Hepatocyte (in vitro differentiated cells): ENCODE measurements around the gene SLC10A6. TPM values are rescaled to one million over a fixed set of nuclear protein-coding genes. Genes with fewer than 3 reads are reported as not detected.

Source experiments
- DNase-seq: peaks from one replicate; pipeline ENCODE4 v3.0.0-alpha.2; 2016; ENCODE audit warnings: low spot score
- H2AFZ ChIP-seq: fragments of 200-600 bp; sonication (generic); 2 replicates; pipeline ENCODE4 v1.6.0; 2016; ENCODE audit warnings: antibody characterized with exemption, mild to moderate bottlenecking
- H3K27ac ChIP-seq: fragments of 200-600 bp; sonication (generic); 2 replicates; pipeline ENCODE4 v1.5.1; 2016; ENCODE audit warnings: mild to moderate bottlenecking
- H3K27me3 ChIP-seq: fragments of 200-600 bp; sonication (generic); 2 replicates; pipeline ENCODE4 v1.6.1; 2016
- H3K36me3 ChIP-seq: fragments of 200-600 bp; sonication (generic); replicated peaks from 2 replicates; pipeline ENCODE4 v1.5.1; 2016; ENCODE audit warnings: low read depth; ENCODE audit not compliant: insufficient read depth
- H3K4me1 ChIP-seq: fragments of 200-600 bp; sonication (generic); 2 replicates; pipeline ENCODE4 v1.5.1; 2016; ENCODE audit warnings: mild to moderate bottlenecking, moderate library complexity; ENCODE audit not compliant: insufficient read depth
- H3K4me2 ChIP-seq: fragments of 200-600 bp; sonication (generic); 2 replicates; pipeline ENCODE4 v1.6.0; 2016
- H3K4me3 ChIP-seq: fragments of 200-600 bp; sonication (generic); 2 replicates; pipeline ENCODE4 v1.5.1; 2016; ENCODE audit warnings: mild to moderate bottlenecking
- H3K79me2 ChIP-seq: fragments of 200-600 bp; sonication (generic); 2 replicates; pipeline ENCODE4 v1.6.0; 2017; ENCODE audit warnings: mild to moderate bottlenecking
- H3K9me2 ChIP-seq: fragments of 200-600 bp; sonication (generic); replicated peaks from 2 replicates; pipeline ENCODE4 v1.6.0; 2017; ENCODE audit warnings: mild to moderate bottlenecking; ENCODE audit not compliant: insufficient read depth
- H3K9me3 ChIP-seq: fragments of 200-600 bp; sonication (generic); 2 replicates; pipeline ENCODE4 v1.5.1; 2016; ENCODE audit warnings: low read depth, mild to moderate bottlenecking
- H4K20me1 ChIP-seq: fragments of 200-600 bp; sonication (generic); 2 replicates; pipeline ENCODE4 v1.6.0; 2016; ENCODE audit warnings: mild to moderate bottlenecking; ENCODE audit not compliant: insufficient read depth, poor library complexity, severe bottlenecking
- CTCF ChIP-seq: fragments of 200-600 bp; sonication (generic); IDR thresholded peaks from 2 replicates; pipeline ENCODE4 v1.5.1; 2016; ENCODE audit warnings: antibody characterized with exemption, mild to moderate bottlenecking; ENCODE audit not compliant: poor library complexity
- EZH2 ChIP-seq: fragments of 200-600 bp; sonication (generic); IDR thresholded peaks from 2 replicates; pipeline ENCODE4 v1.6.1; 2016; ENCODE audit warnings: antibody characterized with exemption, mild to moderate bottlenecking, borderline replicate concordance
- EZH2phosphoT487 ChIP-seq: fragments of 200-600 bp; sonication (generic); IDR thresholded peaks from one replicate; pipeline ENCODE4 v1.6.1; 2018; ENCODE audit warnings: antibody characterized with exemption, mild to moderate bottlenecking, low read depth, moderate library complexity; ENCODE audit not compliant: unreplicated experiment, severe bottlenecking
- WGBS: methylation state at CpG from one replicate; pipeline ENCODE4 v1.1.6; 2016; ENCODE audit warnings: low lambda C conversion rate; ENCODE audit errors: missing lambda C conversion rate; 5-methylcytosine and 5-hydroxymethylcytosine counted together
- polyA plus RNA-seq: library from polyadenylated mRNA; unstranded; fragments of >200 nt; fragmentation: Nextera tagmentation; extraction: Ambion mirVana; gene quantifications from 2 replicates; pipeline ENCODE4 v1.2.1, GENCODE V29; 2016
- total RNA-seq: library from RNA; depleted of rRNA; stranded (reverse); fragments of >200 nt; gene quantifications from 2 replicates; pipeline ENCODE4 v1.2.3, GENCODE V29; 2014

SLC10A6 gene
- total and polyA plus RNA-seq, 2 experiments from 2014 or later: 0.10 TPM; not detected in 1

- Histone ChIP-seq H3K27ac (peak overlapping the region; percentile 77), H4K20me1 (no peaks in the 10 kb centered on the region), H2AFZ (no peak overlapping the region), H3K9me2 (no peaks in the 10 kb centered on the region), H3K4me2 (no peak overlapping the region), H3K9me3 (peaks cover 6% of the 10 kb centered on the region), H3K4me3 (no peak overlapping the region), H3K27me3 (no peaks in the 10 kb centered on the region), H3K36me3 (no peaks in the 10 kb centered on the region), H3K4me1 (peaks cover 20% of the 10 kb centered on the region), H3K79me2 (no peaks in the 10 kb centered on the region)
- DNase-seq: no peak
- TF ChIP-seq EZH2: no peak
- WGBS: 94% methylated on average over 1 of the region's 1 CpG
Observed at GRCh38 chr4:86815653-86816052, 33.5 kb downstream of the SLC10A6 start.

GRCh38 chr4:86810847-86811246, 38.3 kb downstream of the SLC10A6 start:
- H3K9me2 ChIP-seq: no peaks in the 10 kb centered on the region
- DNase-seq: no peak
- no peaks in the 10 kb centered on the region for H4K20me1 ChIP-seq
- H2AFZ ChIP-seq: no peak overlapping the region
- H3K79me2 ChIP-seq: no peaks in the 10 kb centered on the region
- no peaks in the 10 kb centered on the region for H3K27me3 ChIP-seq
- TF ChIP-seq EZH2phosphoT487: no peak
- TF ChIP-seq EZH2: no peak
- TF ChIP-seq CTCF: no peak
- H3K4me1 ChIP-seq: no peaks in the 10 kb centered on the region
- H3K9me3 ChIP-seq: peaks cover 6% of the 10 kb centered on the region
- H3K27ac ChIP-seq: no peak overlapping the region
- H3K4me3 ChIP-seq: no peak overlapping the region
- no peak overlapping the region for H3K4me2 ChIP-seq
- 98% methylated on average over 3 of the region's 3 CpGs for WGBS
- no peaks in the 10 kb centered on the region for H3K36me3 ChIP-seq

- Histone ChIP-seq H3K4me3 (no peak overlapping the region), H3K36me3 (no peaks in the 10 kb centered on the region), H3K9me2 (no peaks in the 10 kb centered on the region), H3K9me3 (no peaks in the 10 kb centered on the region), H3K4me1 (no peaks in the 10 kb centered on the region), H3K4me2 (no peak overlapping the region), H3K27me3 (no peaks in the 10 kb centered on the region), H3K27ac (no peak overlapping the region), H2AFZ (no peak overlapping the region), H3K79me2 (no peaks in the 10 kb centered on the region), H4K20me1 (no peaks in the 10 kb centered on the region)
- 94% methylated on average over 3 of the region's 3 CpGs for WGBS
- DNase-seq: no peak
- no peak for TF ChIP-seq EZH2phosphoT487
Observed at GRCh38 chr4:86809809-86810208, 39.4 kb downstream of the SLC10A6 start.

DNA sequence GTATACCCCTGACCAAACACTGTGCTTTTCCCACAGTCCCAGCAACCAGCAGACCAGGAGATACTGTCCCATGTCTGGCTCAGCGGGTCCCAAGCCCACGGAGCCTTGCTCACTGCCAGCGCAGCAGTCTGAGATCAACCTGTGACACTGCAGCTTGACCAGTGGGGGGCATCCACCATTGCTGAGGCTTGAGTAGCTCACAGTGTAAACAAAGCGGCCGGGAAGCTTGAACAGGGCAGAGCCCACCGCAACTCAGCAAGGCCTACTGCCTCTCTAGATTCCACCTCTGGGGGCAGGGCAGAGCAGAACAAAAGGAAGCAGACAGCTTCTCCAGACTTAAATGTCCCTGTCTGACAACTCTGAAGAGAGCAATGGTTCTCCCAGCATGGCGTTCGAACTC, 58.1 kb downstream of the SLC10A6 start:
- Histone ChIP-seq H3K27ac (no peak overlapping the region), H4K20me1 (no peaks in the 10 kb centered on the region), H3K4me2 (no peak overlapping the region), H3K9me3 (no peaks in the 10 kb centered on the region), H3K9me2 (no peaks in the 10 kb centered on the region), H3K36me3 (no peaks in the 10 kb centered on the region), H2AFZ (no peak overlapping the region), H3K27me3 (no peaks in the 10 kb centered on the region), H3K79me2 (no peaks in the 10 kb centered on the region), H3K4me3 (no peak overlapping the region), H3K4me1 (no peaks in the 10 kb centered on the region)
- no peak for TF ChIP-seq EZH2phosphoT487
- WGBS: 91% methylated on average over 8 of the region's 8 CpGs
- DNase-seq: no peak

DNA sequence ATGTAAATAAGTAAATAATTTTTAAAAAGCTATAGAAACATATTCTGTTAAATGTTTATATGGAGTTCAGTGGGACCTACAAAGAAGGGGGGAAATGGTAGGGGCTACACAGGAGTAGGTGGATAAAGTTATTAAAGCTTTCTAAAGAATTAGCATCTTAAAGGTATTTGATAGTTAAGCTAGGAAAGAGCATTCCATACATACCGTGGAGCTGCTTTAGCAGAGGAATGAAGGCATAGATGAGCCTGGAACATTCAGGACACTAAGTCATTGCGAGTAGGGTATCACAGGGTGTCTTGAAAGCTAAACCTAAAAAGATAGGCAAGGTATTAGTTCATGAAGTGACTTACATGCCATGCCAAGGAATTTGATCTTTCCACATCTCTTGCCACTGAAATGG, 60.4 kb downstream of the SLC10A6 start:
- Histone ChIP-seq H3K27ac (no peak overlapping the region), H3K4me3 (no peak overlapping the region), H3K4me1 (no peaks in the 10 kb centered on the region), H3K9me2 (no peaks in the 10 kb centered on the region), H3K36me3 (no peaks in the 10 kb centered on the region), H3K79me2 (no peaks in the 10 kb centered on the region), H3K27me3 (no peaks in the 10 kb centered on the region), H3K4me2 (no peak overlapping the region), H3K9me3 (no peaks in the 10 kb centered on the region), H4K20me1 (no peaks in the 10 kb centered on the region), H2AFZ (no peak overlapping the region)
- 69% methylated on average over 2 of the region's 2 CpGs for WGBS
- TF ChIP-seq CTCF (no peak), EZH2phosphoT487 (no peak), EZH2 (no peak)
- DNase-seq: no peak
